OCI-LY7 (cell line): ENCODE data around the gene KCNK1. TPM values are rescaled to one million over a fixed set of nuclear protein-coding genes. Genes with fewer than 3 reads are reported as not detected.

Experiments used
- BruUV-seq: library from RNA; stranded (reverse); fragments of 400-500 nt; replicated peaks from 2 replicates; lab custom pipeline; 2021; lab: Mats Ljungman, UMichigan
- CTCF ChIA-PET: fragments of 300-600 bp; sonication (Branson Sonifier 250); formaldehyde crosslinking; loops from one replicate; lab custom pipeline; 2022; ENCODE audit warnings: antibody characterized with exemption; ENCODE audit not compliant: unreplicated experiment; lab: Charles Lee
- POLR2A ChIA-PET: fragments of 300-600 bp; sonication (Branson Sonifier 250); formaldehyde crosslinking; loops from one replicate; lab custom pipeline; 2022; ENCODE audit warnings: antibody characterized with exemption; lab: Charles Lee
- DNase-seq: peaks from one replicate; pipeline ENCODE4 v3.0.0-alpha.2; 2015; ENCODE audit warnings: low spot score
- H2AFZ ChIP-seq: fragments of 200-600 bp; sonication (generic), shearing (Covaris generic); 2 replicates; pipeline ENCODE4 v1.6.1; 2014; ENCODE audit warnings: mild to moderate bottlenecking, antibody characterized with exemption, low read length, moderate library complexity
- H3K27ac ChIP-seq: fragments of 200-600 bp; sonication (generic); 2 replicates; pipeline ENCODE4 v1.5.1; 2014; ENCODE audit warnings: mixed run types, low read depth, mild to moderate bottlenecking, moderate library complexity, low read length, inconsistent platforms; ENCODE audit not compliant: poor library complexity, severe bottlenecking
- H3K36me3 ChIP-seq: fragments of 200-600 bp; sonication (generic); 2 replicates; pipeline ENCODE4 v1.6.1; 2014; ENCODE audit warnings: mild to moderate bottlenecking, antibody characterized with exemption, low read length, moderate library complexity, mixed read lengths; ENCODE audit not compliant: insufficient read depth
- H3K4me1 ChIP-seq: fragments of 200-600 bp; sonication (generic); 2 replicates; pipeline ENCODE4 v1.5.1; 2014; ENCODE audit warnings: mild to moderate bottlenecking, low read length; ENCODE audit not compliant: insufficient read depth, poor library complexity, severe bottlenecking
- H3K4me2 ChIP-seq: fragments of 200-600 bp; sonication (generic); 2 replicates; pipeline ENCODE4 v1.6.1; 2014; ENCODE audit warnings: mild to moderate bottlenecking, low read length
- H3K4me3 ChIP-seq: fragments of 200-600 bp; sonication (generic); 2 replicates; pipeline ENCODE4 v1.5.1; 2014; ENCODE audit warnings: mild to moderate bottlenecking, low read depth, low read length; ENCODE audit not compliant: poor library complexity, severe bottlenecking
- H3K79me2 ChIP-seq: fragments of 200-600 bp; sonication (generic); 2 replicates; pipeline ENCODE4 v1.6.1; 2016; ENCODE audit warnings: low read depth, mild to moderate bottlenecking, low read length, moderate library complexity, mixed read lengths; ENCODE audit not compliant: insufficient read depth
- H3K9me2 ChIP-seq: fragments of 200-600 bp; sonication (generic); 2 replicates; pipeline ENCODE4 v1.6.1; 2016; ENCODE audit warnings: mild to moderate bottlenecking, low read length, mixed read lengths; ENCODE audit not compliant: insufficient read depth
- H3K9me3 ChIP-seq: fragments of 200-600 bp; sonication (generic); 2 replicates; pipeline ENCODE4 v1.6.1; 2014; ENCODE audit warnings: mild to moderate bottlenecking, mixed run types, low read length, mixed read lengths
- H4K20me1 ChIP-seq: fragments of 200-600 bp; sonication (generic); 2 replicates; pipeline ENCODE4 v1.6.1; 2014; ENCODE audit warnings: mild to moderate bottlenecking, antibody characterized with exemption, low read length, moderate library complexity, mixed read lengths; ENCODE audit not compliant: insufficient read depth
- EZH2phosphoT487 ChIP-seq: fragments of 200-600 bp; sonication (generic); IDR thresholded peaks from 2 replicates; pipeline ENCODE4 v1.6.1; 2018; ENCODE audit warnings: low read depth, borderline replicate concordance, mild to moderate bottlenecking, mixed run types, antibody characterized with exemption, low read length, moderate library complexity, mixed read lengths
- intact Hi-C: fragments of 100-400 bp; cut with micrococcal nuclease; formaldehyde crosslinking; loops from one replicate; pipeline ENCODE4 v1.10.0; 2022; ENCODE audit not compliant: unreplicated experiment
- total RNA-seq, 2 experiments: library from RNA; depleted of rRNA in 1 of 2; stranded (reverse); fragments of >200 nt in 1 of 2; shearing (Covaris generic) in 1 of 2; gene quantifications; 2 replicates each; pipeline ENCODE4 v1.2.3, GENCODE V29; 2014 to 2022
- TF ChIP-seq, protein P1 (sequence below): fragments of 200-600 bp; sonication (generic); conservative IDR thresholded peaks from 2 replicates; pipeline ENCODE4 v1.5.1; 2014; ENCODE audit warnings: mild to moderate bottlenecking, antibody characterized with exemption, low read length, moderate library complexity, mixed read lengths

The KCNK1 gene
- total RNA-seq, 2 experiments from 2014 or later = not detected

DNA sequence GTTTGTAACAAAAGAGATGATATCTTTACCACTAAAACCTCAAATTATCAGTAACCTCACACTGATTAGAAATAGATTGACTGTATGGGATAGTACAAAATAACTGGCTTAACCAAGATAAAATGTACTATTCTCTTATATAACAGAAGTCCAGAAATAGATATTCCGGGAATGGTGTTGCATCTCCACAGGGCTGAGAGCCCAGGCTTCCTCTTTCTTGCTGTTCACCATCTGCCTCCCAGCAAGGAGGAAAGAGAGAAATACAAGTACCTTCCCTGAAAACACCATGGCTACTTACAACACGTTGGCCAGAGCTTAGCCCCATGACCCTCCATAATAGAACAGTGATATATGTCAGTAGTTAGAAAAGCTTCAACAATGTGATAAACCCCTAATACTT is 47.0 kb upstream of the KCNK1 start:
- CTCF ChIA-PET = no interaction called here
- BruUV-seq = no TSS peak

DNA sequence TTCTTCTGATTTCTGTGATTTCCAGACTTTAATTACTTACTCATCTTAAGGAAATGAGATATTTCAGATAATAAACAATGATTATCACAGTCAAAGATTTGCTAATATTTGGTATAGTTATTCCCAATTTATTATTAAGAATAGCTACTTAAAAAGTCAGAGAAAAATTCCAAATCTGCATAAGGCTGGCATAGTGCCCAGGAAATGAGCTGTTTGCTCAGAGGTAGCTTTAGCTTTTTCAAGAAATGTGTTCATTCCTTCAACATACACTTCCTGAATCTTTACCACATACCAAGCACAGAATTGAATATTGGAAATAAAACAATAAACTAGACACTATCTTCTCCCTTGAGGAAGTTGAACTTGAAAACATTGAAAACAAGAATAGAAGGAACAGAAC is 44.3 kb upstream of the KCNK1 start:
- Histone ChIP-seq H3K9me3 (no peaks in the 10 kb centered on the region), H3K4me3 (no peak overlapping the region), H3K4me2 (no peak overlapping the region), H3K79me2 (no peaks in the 10 kb centered on the region), H3K27ac (no peak overlapping the region), H3K9me2 (no peaks in the 10 kb centered on the region; the same call in 1 of the 2 replicates), H3K4me1 (no peaks in the 10 kb centered on the region), H3K36me3 (no peaks in the 10 kb centered on the region), H4K20me1 (no peaks in the 10 kb centered on the region), H2AFZ (no peak overlapping the region)
- ChIA-PET CTCF (no interaction called here), POLR2A (no interaction called here)
- no peak for DNase-seq
- intact Hi-C loops = no loop called here
- TF ChIP-seq, protein P1, sequence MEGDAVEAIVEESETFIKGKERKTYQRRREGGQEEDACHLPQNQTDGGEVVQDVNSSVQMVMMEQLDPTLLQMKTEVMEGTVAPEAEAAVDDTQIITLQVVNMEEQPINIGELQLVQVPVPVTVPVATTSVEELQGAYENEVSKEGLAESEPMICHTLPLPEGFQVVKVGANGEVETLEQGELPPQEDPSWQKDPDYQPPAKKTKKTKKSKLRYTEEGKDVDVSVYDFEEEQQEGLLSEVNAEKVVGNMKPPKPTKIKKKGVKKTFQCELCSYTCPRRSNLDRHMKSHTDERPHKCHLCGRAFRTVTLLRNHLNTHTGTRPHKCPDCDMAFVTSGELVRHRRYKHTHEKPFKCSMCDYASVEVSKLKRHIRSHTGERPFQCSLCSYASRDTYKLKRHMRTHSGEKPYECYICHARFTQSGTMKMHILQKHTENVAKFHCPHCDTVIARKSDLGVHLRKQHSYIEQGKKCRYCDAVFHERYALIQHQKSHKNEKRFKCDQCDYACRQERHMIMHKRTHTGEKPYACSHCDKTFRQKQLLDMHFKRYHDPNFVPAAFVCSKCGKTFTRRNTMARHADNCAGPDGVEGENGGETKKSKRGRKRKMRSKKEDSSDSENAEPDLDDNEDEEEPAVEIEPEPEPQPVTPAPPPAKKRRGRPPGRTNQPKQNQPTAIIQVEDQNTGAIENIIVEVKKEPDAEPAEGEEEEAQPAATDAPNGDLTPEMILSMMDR = no peak
- no peak for TF ChIP-seq EZH2phosphoT487
- BruUV-seq = no TSS peak

More for the DNA sequence above, 47.0 kb upstream of the KCNK1 start:
- no peaks in the 10 kb centered on the region for H3K36me3 ChIP-seq
- no peak overlapping the region for H3K27ac ChIP-seq
- H3K79me2 ChIP-seq = no peaks in the 10 kb centered on the region
- intact Hi-C loops = no loop called here
- POLR2A ChIA-PET = no interaction called here
- TF ChIP-seq EZH2phosphoT487 = no peak
- TF ChIP-seq, protein P1 = no peak
- H3K4me2 ChIP-seq = no peak overlapping the region
- DNase-seq = no peak
- H4K20me1 ChIP-seq = no peaks in the 10 kb centered on the region
- H3K4me1 ChIP-seq = no peaks in the 10 kb centered on the region
- no peak overlapping the region for H3K4me3 ChIP-seq
- no peaks in the 10 kb centered on the region; the same call in 1 of the 2 replicates for H3K9me2 ChIP-seq
- H2AFZ ChIP-seq = no peak overlapping the region
- H3K9me3 ChIP-seq = 0 out of 2 replicates have a peak, but pooled peaks cover 8% of the 10 kb centered on the region

DNA sequence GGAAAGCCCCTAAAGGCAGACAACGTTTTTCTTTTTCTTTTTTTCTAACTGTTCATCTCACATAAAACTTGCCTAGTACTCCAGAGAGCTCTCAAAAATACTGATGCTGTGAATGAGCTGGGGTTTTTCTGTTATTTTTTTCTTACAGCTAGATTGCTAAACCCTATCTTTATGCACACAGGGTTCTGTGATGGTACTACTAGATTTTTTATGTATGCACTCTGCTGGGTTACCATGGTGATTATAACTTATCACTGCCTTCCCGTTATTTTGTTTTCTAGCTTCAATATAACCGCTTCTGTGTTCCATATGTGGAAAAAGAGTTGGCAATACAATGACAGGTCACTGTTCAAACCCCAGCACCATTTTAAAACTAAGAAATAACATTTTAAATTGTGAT is 43.7 kb upstream of the KCNK1 start:
- H4K20me1 ChIP-seq = no peaks in the 10 kb centered on the region
- H3K36me3 ChIP-seq = no peaks in the 10 kb centered on the region
- no peak overlapping the region for H3K4me2 ChIP-seq
- no peaks in the 10 kb centered on the region for H3K4me1 ChIP-seq
- TF ChIP-seq, protein P1 = no peak
- TF ChIP-seq EZH2phosphoT487 = no peak
- no peaks in the 10 kb centered on the region for H3K79me2 ChIP-seq
- POLR2A ChIA-PET = interaction anchor here (0.8 kb wide), 1 partner anchor 706 kb away, joined by 3 read pairs; no protein-coding TSS in a partner anchor
- no peak overlapping the region for H2AFZ ChIP-seq
- CTCF ChIA-PET = no interaction called here
- H3K9me2 ChIP-seq = no peaks in the 10 kb centered on the region; the same call in 1 of the 2 replicates
- no peaks in the 10 kb centered on the region for H3K9me3 ChIP-seq
- intact Hi-C loops = no loop called here
- no peak overlapping the region for H3K4me3 ChIP-seq
- no peak overlapping the region for H3K27ac ChIP-seq
- no TSS peak for BruUV-seq
- DNase-seq = no peak
